Common myeloid progenitor, CD34-positive (primary cell): Measurements from ENCODE around the gene FST.

Experiments
- CTCF ChIA-PET: fragments of 350-600 bp; sonication (Branson Sonifier 250); formaldehyde crosslinking; loops from one replicate; lab custom pipeline; 2021; ENCODE audit warnings: antibody characterized with exemption; lab: Charles Lee
- POLR2A ChIA-PET: fragments of 350-600 bp; sonication (Branson Sonifier 250); formaldehyde crosslinking; loops from one replicate; lab custom pipeline; 2021; ENCODE audit warnings: antibody characterized with exemption; lab: Charles Lee
- DNase-seq, 3 donors: peaks; one replicate each; pipeline versions ENCODE4 v3.0.0 to v3.0.0-alpha.2; 2013
- H3K27ac ChIP-seq, 2 experiments: 1 replicate in 1 of 2; 2 replicates in 1 of 2; pipeline ENCODE4 v1.7.0; 2013; ENCODE audit warnings: inconsistent platforms in 2 of 2, low read length in 2 of 2, mild to moderate bottlenecking in 2 of 2, low read depth in 1 of 2, moderate library complexity in 1 of 2; ENCODE audit not compliant: severe bottlenecking in 2 of 2, insufficient read depth in 1 of 2, poor library complexity in 1 of 2
- H3K27me3 ChIP-seq, 5 experiments: replicated peaks in 2 of 5; 1 replicate in 3 of 5; 2 replicates in 2 of 5; pipeline versions ENCODE4 v1.6.1 to v1.7.0; 2013; ENCODE audit warnings: low read length in 4 of 5, mild to moderate bottlenecking in 2 of 5, moderate library complexity in 2 of 5, inconsistent platforms in 1 of 5; ENCODE audit not compliant: insufficient read depth in 5 of 5, control insufficient read depth in 4 of 5
- H3K36me3 ChIP-seq, 4 experiments: 1 replicate in 2 of 4; 2 replicates in 2 of 4; pipeline versions ENCODE4 v1.6.1 to v1.7.0; 2013; ENCODE audit warnings: low read length in 3 of 4, control low read depth in 1 of 4, mild to moderate bottlenecking in 1 of 4; ENCODE audit not compliant: control insufficient read depth in 4 of 4, insufficient read depth in 4 of 4
- H3K4me1 ChIP-seq, 4 experiments: 1 replicate in 3 of 4; 2 replicates in 1 of 4; pipeline versions ENCODE4 v1.6.1 to v1.7.1; 2013; ENCODE audit warnings: low read length in 3 of 4, mild to moderate bottlenecking in 3 of 4, control low read depth in 1 of 4, inconsistent platforms in 1 of 4, moderate library complexity in 1 of 4; ENCODE audit not compliant: control insufficient read depth in 4 of 4, insufficient read depth in 4 of 4; ENCODE audit errors: control extremely low read depth in 1 of 4
- H3K4me3 ChIP-seq, 7 experiments: 1 replicate in 4 of 7; 2 replicates in 3 of 7; pipeline versions ENCODE4 v1.5.1 to v1.7.0; 2013; ENCODE audit warnings: mild to moderate bottlenecking in 7 of 7, low read length in 6 of 7, moderate library complexity in 6 of 7, inconsistent platforms in 2 of 7, low read depth in 2 of 7, control low read depth in 1 of 7; ENCODE audit not compliant: insufficient read depth in 4 of 7, control insufficient read depth in 1 of 7; ENCODE audit errors: extremely low read depth in 1 of 7
- H3K9me3 ChIP-seq, 5 experiments: 1 replicate in 4 of 5; 2 replicates in 1 of 5; pipeline versions ENCODE4 v1.6.1 to v1.7.1; 2013; ENCODE audit warnings: low read length in 4 of 5, mild to moderate bottlenecking in 2 of 5, inconsistent platforms in 1 of 5, low read depth in 1 of 5, moderate library complexity in 1 of 5; ENCODE audit not compliant: control insufficient read depth in 4 of 5, insufficient read depth in 2 of 5; ENCODE audit errors: control extremely low read depth in 1 of 5
- WGBS: methylation state at CpG from one replicate; pipeline ENCODE4 v1.1.5; 2013; ENCODE audit not compliant: insufficient coverage; 5-methylcytosine and 5-hydroxymethylcytosine counted together

The FST gene

GRCh38 chr5:53515988-53516387 is 35.6 kb downstream of the FST start:
- POLR2A ChIA-PET = no interaction called here
- Histone ChIP-seq H3K36me3 (no peaks in the 10 kb centered on the region), H3K27ac (no peak overlapping the region), H3K27me3 (no peaks in the 10 kb centered on the region), H3K4me1 (no peaks in the 10 kb centered on the region), H3K4me3 (no peak overlapping the region), H3K9me3 (peaks cover 0 to 5% (median 0%) of the 10 kb centered on the region in 5 experiments)
- no peak for DNase-seq
- no CpG with 5 or more reads among the region's 6 CpGs for WGBS
- CTCF ChIA-PET = no interaction called here

DNA sequence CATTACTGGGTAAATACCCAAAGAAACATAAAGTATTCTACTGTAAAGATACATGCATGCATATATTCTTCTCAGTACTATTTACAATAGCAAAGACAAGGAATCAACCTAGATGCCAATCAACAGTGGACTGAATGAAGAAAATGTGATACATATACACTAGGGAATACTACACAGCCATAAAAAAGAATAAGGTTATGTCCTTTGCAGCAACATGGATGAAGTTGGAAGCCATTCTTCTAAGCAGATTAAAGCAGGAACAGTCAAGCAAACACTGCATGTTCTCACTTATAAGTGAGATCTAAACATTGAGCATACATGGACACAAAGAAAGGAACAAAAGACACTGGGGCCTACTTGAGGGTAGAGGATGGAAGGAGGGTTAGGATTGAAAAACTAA is 40.4 kb downstream of the FST start:
- Histone ChIP-seq H3K27ac (no peak overlapping the region), H3K9me3 (peaks cover 0 to 5% (median 0%) of the 10 kb centered on the region in 5 experiments), H3K36me3 (no peaks in the 10 kb centered on the region), H3K4me1 (no peaks in the 10 kb centered on the region), H3K27me3 (no peaks in the 10 kb centered on the region), H3K4me3 (no peak overlapping the region)
- ChIA-PET POLR2A (no interaction called here), CTCF (no interaction called here)
- DNase-seq = no peak
